Measurements from ENCODE around the gene UMOD. TPM values are rescaled to one million over a fixed set of nuclear protein-coding genes. Genes with fewer than 3 reads are reported as not detected.

Gene UMOD
- total and polyA plus RNA-seq, 9 of the 15 experiments (the other 6 are each of a cell fraction or from before 2014, with no cell fraction given) = not detected

DNA sequence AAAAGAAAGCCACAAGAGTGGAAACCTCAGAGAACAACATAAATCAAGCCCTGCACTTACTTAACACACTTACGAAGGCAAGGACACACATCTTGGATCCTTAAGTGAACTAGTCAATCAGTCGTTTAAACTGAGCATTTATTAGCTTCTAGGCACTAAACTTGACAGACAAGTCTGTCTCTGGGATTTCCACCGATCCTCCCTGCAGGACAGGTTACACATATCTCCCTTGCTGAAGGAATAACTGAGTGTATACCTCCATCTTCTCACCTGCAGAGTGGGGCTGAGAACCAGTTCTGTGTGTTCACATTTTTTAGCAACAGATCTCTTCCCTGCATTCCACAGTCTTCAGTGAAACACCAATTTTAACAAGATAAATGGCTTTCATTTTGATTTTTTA, 34.1 kb downstream of the UMOD start:
- H3K4me2 ChIP-seq (ENCODE audit: insufficient read depth, low read length) = no peak overlapping the region
- no peaks in the 10 kb centered on the region for H3K27me3 ChIP-seq (ENCODE audit: control insufficient read depth in 2 of 2, insufficient read depth in 2 of 2, low read length in 2 of 2)
- H3K79me2 ChIP-seq (ENCODE audit: control insufficient read depth, insufficient read depth, low read length) = no peaks in the 10 kb centered on the region
- no peak for FAIRE-seq
- H3K9me3 ChIP-seq (replicated peaks; ENCODE audit: control insufficient read depth, insufficient read depth, low read depth, low read length) = no peaks in the 10 kb centered on the region
- ChIA-PET POLR2A (no interaction called here), CTCF (ENCODE audit: low intra/inter-chr PET ratio) (no interaction called here)
- H3K36me3 ChIP-seq (ENCODE audit: control insufficient read depth, insufficient read depth, low read length) = no peaks in the 10 kb centered on the region
- no peak overlapping the region for H3K4me3 ChIP-seq
- peaks cover 3% of the 10 kb centered on the region; the same call in 1 of the 2 replicates for H4K20me1 ChIP-seq (replicated peaks; ENCODE audit: control insufficient read depth, insufficient read depth, low read length)
- no peak overlapping the region for H3K9ac ChIP-seq (ENCODE audit: insufficient read depth in 1 of 2, low read depth in 2 of 2, low read length in 2 of 2)
- in situ Hi-C loops (cut with MboI) (no loop called here), intact Hi-C loops (cut with micrococcal nuclease) (no loop called here)
- H3K4me1 ChIP-seq (replicated peaks in 1 of 2; ENCODE audit: control insufficient read depth in 2 of 2, insufficient read depth in 2 of 2, low read length in 2 of 2) = no peaks in the 10 kb centered on the region
- no TSS peak for BruUV-seq (replicated peaks)
- ATAC-seq = no peak
- WGBS (ENCODE audit: insufficient coverage, low coverage, missing lambda C conversion rate) = 2% methylated on average over 3 of the region's 3 CpGs
- no peak overlapping the region for H2AFZ ChIP-seq (ENCODE audit: low read depth, low read length)
- H3K9me1 ChIP-seq (ENCODE audit: control insufficient read depth, insufficient read depth, low read length) = no peaks in the 10 kb centered on the region
- H3K27ac ChIP-seq (ENCODE audit: extremely low read depth, low read depth, low read length) = no peak overlapping the region
- no peak for DNase-seq (ENCODE audit: extremely low read depth in 1 of 4, low spot score in 3 of 4)
- TF ChIP-seq, protein P1, sequence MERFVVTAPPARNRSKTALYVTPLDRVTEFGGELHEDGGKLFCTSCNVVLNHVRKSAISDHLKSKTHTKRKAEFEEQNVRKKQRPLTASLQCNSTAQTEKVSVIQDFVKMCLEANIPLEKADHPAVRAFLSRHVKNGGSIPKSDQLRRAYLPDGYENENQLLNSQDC (CRISPR knock-in tag; IDR thresholded peaks at IDR 0.05) = no peak
- no peak for TF ChIP-seq PPARD (CRISPR knock-in tag; IDR thresholded peaks at IDR 0.05)
- TF ChIP-seq, protein P2, sequence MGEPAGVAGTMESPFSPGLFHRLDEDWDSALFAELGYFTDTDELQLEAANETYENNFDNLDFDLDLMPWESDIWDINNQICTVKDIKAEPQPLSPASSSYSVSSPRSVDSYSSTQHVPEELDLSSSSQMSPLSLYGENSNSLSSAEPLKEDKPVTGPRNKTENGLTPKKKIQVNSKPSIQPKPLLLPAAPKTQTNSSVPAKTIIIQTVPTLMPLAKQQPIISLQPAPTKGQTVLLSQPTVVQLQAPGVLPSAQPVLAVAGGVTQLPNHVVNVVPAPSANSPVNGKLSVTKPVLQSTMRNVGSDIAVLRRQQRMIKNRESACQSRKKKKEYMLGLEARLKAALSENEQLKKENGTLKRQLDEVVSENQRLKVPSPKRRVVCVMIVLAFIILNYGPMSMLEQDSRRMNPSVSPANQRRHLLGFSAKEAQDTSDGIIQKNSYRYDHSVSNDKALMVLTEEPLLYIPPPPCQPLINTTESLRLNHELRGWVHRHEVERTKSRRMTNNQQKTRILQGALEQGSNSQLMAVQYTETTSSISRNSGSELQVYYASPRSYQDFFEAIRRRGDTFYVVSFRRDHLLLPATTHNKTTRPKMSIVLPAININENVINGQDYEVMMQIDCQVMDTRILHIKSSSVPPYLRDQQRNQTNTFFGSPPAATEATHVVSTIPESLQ (CRISPR knock-in tag; IDR thresholded peaks at IDR 0.05) = no peak
- TF ChIP-seq SMARCE1 (IDR thresholded peaks at IDR 0.05) = no peak
- TF ChIP-seq, protein P3, sequence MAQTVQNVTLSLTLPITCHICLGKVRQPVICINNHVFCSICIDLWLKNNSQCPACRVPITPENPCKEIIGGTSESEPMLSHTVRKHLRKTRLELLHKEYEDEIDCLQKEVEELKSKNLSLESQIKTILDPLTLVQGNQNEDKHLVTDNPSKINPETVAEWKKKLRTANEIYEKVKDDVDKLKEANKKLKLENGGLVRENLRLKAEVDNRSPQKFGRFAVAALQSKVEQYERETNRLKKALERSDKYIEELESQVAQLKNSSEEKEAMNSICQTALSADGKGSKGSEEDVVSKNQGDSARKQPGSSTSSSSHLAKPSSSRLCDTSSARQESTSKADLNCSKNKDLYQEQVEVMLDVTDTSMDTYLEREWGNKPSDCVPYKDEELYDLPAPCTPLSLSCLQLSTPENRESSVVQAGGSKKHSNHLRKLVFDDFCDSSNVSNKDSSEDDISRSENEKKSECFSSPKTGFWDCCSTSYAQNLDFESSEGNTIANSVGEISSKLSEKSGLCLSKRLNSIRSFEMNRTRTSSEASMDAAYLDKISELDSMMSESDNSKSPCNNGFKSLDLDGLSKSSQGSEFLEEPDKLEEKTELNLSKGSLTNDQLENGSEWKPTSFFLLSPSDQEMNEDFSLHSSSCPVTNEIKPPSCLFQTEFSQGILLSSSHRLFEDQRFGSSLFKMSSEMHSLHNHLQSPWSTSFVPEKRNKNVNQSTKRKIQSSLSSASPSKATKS (CRISPR knock-in tag; IDR thresholded peaks at IDR 0.05) = no peak
- TF ChIP-seq HDAC2 (IDR thresholded peaks at IDR 0.05) = no peak
- no peak for TF ChIP-seq PHF8 (IDR thresholded peaks at IDR 0.05; ENCODE audit: borderline replicate concordance, low read length)
- TF ChIP-seq ZFX (CRISPR knock-in tag; IDR thresholded peaks at IDR 0.05) = no peak
- TF ChIP-seq, protein P4, sequence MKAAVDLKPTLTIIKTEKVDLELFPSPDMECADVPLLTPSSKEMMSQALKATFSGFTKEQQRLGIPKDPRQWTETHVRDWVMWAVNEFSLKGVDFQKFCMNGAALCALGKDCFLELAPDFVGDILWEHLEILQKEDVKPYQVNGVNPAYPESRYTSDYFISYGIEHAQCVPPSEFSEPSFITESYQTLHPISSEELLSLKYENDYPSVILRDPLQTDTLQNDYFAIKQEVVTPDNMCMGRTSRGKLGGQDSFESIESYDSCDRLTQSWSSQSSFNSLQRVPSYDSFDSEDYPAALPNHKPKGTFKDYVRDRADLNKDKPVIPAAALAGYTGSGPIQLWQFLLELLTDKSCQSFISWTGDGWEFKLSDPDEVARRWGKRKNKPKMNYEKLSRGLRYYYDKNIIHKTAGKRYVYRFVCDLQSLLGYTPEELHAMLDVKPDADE (conservative IDR thresholded peaks at IDR 0.05; ENCODE audit: control insufficient read depth, low read depth, low read length) = no peak
- no peak for TF ChIP-seq ZNF431 (CRISPR knock-in tag; IDR thresholded peaks at IDR 0.05)
- no peak for TF ChIP-seq NFRKB (IDR thresholded peaks at IDR 0.05; ENCODE audit: low read depth)
- no peak for TF ChIP-seq HLTF (IDR thresholded peaks at IDR 0.05)
- TF ChIP-seq NR4A1 (CRISPR knock-in tag; IDR thresholded peaks at IDR 0.05) = no peak
- TF ChIP-seq NR4A1 (tag; IDR thresholded peaks at IDR 0.05) = no peak
- TF ChIP-seq ZNF282 (CRISPR knock-in tag; IDR thresholded peaks at IDR 0.05) = no peak
- no peak for TF ChIP-seq CXXC5 (CRISPR knock-in tag; IDR thresholded peaks at IDR 0.05)
- TF ChIP-seq, protein P5, sequence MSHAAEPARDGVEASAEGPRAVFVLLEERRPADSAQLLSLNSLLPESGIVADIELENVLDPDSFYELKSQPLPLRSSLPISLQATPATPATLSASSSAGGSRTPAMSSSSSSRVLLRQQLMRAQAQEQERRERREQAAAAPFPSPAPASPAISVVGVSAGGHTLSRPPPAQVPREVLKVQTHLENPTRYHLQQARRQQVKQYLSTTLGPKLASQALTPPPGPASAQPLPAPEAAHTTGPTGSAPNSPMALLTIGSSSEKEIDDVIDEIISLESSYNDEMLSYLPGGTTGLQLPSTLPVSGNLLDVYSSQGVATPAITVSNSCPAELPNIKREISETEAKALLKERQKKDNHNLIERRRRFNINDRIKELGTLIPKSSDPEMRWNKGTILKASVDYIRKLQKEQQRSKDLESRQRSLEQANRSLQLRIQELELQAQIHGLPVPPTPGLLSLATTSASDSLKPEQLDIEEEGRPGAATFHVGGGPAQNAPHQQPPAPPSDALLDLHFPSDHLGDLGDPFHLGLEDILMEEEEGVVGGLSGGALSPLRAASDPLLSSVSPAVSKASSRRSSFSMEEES (CRISPR knock-in tag; IDR thresholded peaks at IDR 0.05) = no peak
